H1 (cell line): ENCODE data around the gene IGF2R. TPM values are rescaled to one million over a fixed set of nuclear protein-coding genes. Genes with fewer than 3 reads are reported as not detected.

Experiments
- CTCF ChIA-PET: fragments of 300-600 bp; sonication (Branson Sonifier 250); formaldehyde crosslinking; loops from one replicate; lab custom pipeline; 2021; ENCODE audit not compliant: partially characterized antibody; lab: Charles Lee
- POLR2A ChIA-PET: fragments of 300-600 bp; sonication (Branson Sonifier 250); formaldehyde crosslinking; loops from one replicate; lab custom pipeline; 2021; ENCODE audit warnings: inconsistent platforms; ENCODE audit not compliant: partially characterized antibody; lab: Charles Lee
- DNase-seq, 2 experiments: peaks; one replicate each; pipeline versions ENCODE4 v3.0.0 to v3.0.0-alpha.2; 2010 to 2022; ENCODE audit warnings: low spot score in 2 of 2, low read depth in 1 of 2, mixed read lengths in 1 of 2
- FAIRE-seq: peaks from 2 replicates; lab custom pipeline; 2011; peaks lifted over from hg19 to GRCh38; lab: Jason Lieb, UNC
- H2AFZ ChIP-seq: 2 replicates; pipeline ENCODE4 v1.8.1; 2012; ENCODE audit warnings: low read length, inconsistent platforms
- H2AK5ac ChIP-seq: 2 replicates; pipeline ENCODE4 v1.6.1; 2013; ENCODE audit warnings: low read depth, low read length
- H2BK120ac ChIP-seq: replicated peaks from 2 replicates; pipeline ENCODE3; 2013; ENCODE audit warnings: low read depth, low read length, inconsistent platforms
- H2BK12ac ChIP-seq: 2 replicates; pipeline ENCODE4 v1.6.1; 2013; ENCODE audit warnings: low read depth, low read length
- H2BK15ac ChIP-seq: 2 replicates; pipeline ENCODE4 v1.6.1; 2013; ENCODE audit warnings: low read length
- H2BK20ac ChIP-seq: 2 replicates; pipeline ENCODE4 v1.6.1; 2013; ENCODE audit warnings: low read length
- H2BK5ac ChIP-seq: 2 replicates; pipeline ENCODE4 v1.6.1; 2013; ENCODE audit warnings: low read depth, low read length
- H3K14ac ChIP-seq: 2 replicates; pipeline ENCODE4 v1.6.1; 2013; ENCODE audit warnings: inconsistent platforms; ENCODE audit not compliant: insufficient read length
- H3K18ac ChIP-seq: 2 replicates; pipeline ENCODE4 v1.6.1; 2013; ENCODE audit warnings: low read length; ENCODE audit errors: extremely low read depth
- H3K23ac ChIP-seq: 2 replicates; pipeline ENCODE4 v1.6.1; 2013; ENCODE audit warnings: inconsistent platforms; ENCODE audit not compliant: insufficient read length
- H3K23me2 ChIP-seq: 2 replicates; pipeline ENCODE4 v1.6.1; 2013; ENCODE audit warnings: low read depth, low read length
- H3K27ac ChIP-seq: 2 replicates; pipeline ENCODE4 v1.6.1; 2011; ENCODE audit warnings: low read depth, low read length, inconsistent platforms
- H3K27me3 ChIP-seq, 4 experiments: replicated peaks in 1 of 4; 1 replicate in 1 of 4; 2 replicates in 3 of 4; pipeline versions ENCODE4 v1.6.1 to v1.8.1; 2011 to 2013; ENCODE audit warnings: low read length in 3 of 4, mild to moderate bottlenecking in 3 of 4, inconsistent platforms in 2 of 4, mixed read lengths in 2 of 4, moderate library complexity in 1 of 4; ENCODE audit not compliant: control insufficient read depth in 3 of 4, insufficient read depth in 3 of 4; ENCODE audit errors: extremely low read depth in 1 of 4
- H3K36me3 ChIP-seq, 4 experiments: 2 replicates each; pipeline versions ENCODE4 v1.6.1 to v1.8.1; 2011 to 2013; ENCODE audit warnings: mild to moderate bottlenecking in 4 of 4, low read length in 3 of 4, moderate library complexity in 2 of 4, control low read depth in 1 of 4, inconsistent platforms in 1 of 4; ENCODE audit not compliant: insufficient read depth in 4 of 4, control insufficient read depth in 2 of 4
- H3K4ac ChIP-seq: replicated peaks from 2 replicates; pipeline ENCODE3; 2013; ENCODE audit warnings: low read length, low read depth, mixed read lengths, inconsistent platforms; ENCODE audit not compliant: insufficient read length
- H3K4me1 ChIP-seq, 4 experiments: replicated peaks in 1 of 4; 1 replicate in 1 of 4; 2 replicates in 3 of 4; pipeline versions ENCODE4 v1.6.1 to v1.8.1; 2011 to 2013; ENCODE audit warnings: low read length in 3 of 4, inconsistent platforms in 2 of 4, mixed read lengths in 1 of 4; ENCODE audit not compliant: insufficient read depth in 4 of 4, control insufficient read depth in 3 of 4
- H3K4me2 ChIP-seq, 2 experiments: 2 replicates each; pipeline versions ENCODE4 v1.6.1 to v1.8.1; 2011 to 2013; ENCODE audit warnings: low read depth in 2 of 2, low read length in 2 of 2, control low read depth in 1 of 2, inconsistent platforms in 1 of 2, mild to moderate bottlenecking in 1 of 2; ENCODE audit not compliant: insufficient read depth in 1 of 2
- H3K4me3 ChIP-seq, 4 experiments: fragments of 200-600, 300-600 bp in 1 of 4; sonication (generic), shearing (Covaris generic), sonication (Bioruptor Twin) in 1 of 4; 2 replicates each; pipeline versions ENCODE4 v1.5.1 to v1.8.1; 2011 to 2016; ENCODE audit warnings: low read length in 4 of 4, low read depth in 3 of 4, control low read depth in 2 of 4, inconsistent platforms in 2 of 4, mild to moderate bottlenecking in 2 of 4, mixed read lengths in 1 of 4, moderate library complexity in 1 of 4; ENCODE audit not compliant: insufficient read depth in 2 of 4; ENCODE audit errors: extremely low read depth in 1 of 4
- H3K56ac ChIP-seq: replicated peaks from 2 replicates; pipeline ENCODE3; 2013; ENCODE audit warnings: low read depth, mild to moderate bottlenecking, mixed read lengths, low read length, inconsistent platforms; ENCODE audit not compliant: insufficient read length
- H3K79me1 ChIP-seq: 2 replicates; pipeline ENCODE4 v1.6.1; 2013; ENCODE audit warnings: low read depth, low read length, control low read depth
- H3K79me2 ChIP-seq, 2 experiments: 2 replicates each; pipeline versions ENCODE4 v1.6.1 to v1.8.1; 2012 to 2013; ENCODE audit warnings: low read length in 2 of 2, mild to moderate bottlenecking in 2 of 2, inconsistent platforms in 1 of 2; ENCODE audit not compliant: insufficient read depth in 2 of 2, control insufficient read depth in 1 of 2
- H3K9ac ChIP-seq, 4 experiments: replicated peaks in 1 of 4; 1 replicate in 1 of 4; 2 replicates in 3 of 4; pipeline versions ENCODE4 v1.6.1 to v1.8.1; 2011 to 2013; ENCODE audit warnings: low read depth in 3 of 4, low read length in 3 of 4, control low read depth in 2 of 4, mild to moderate bottlenecking in 2 of 4, moderate library complexity in 2 of 4, inconsistent platforms in 1 of 4; ENCODE audit errors: extremely low read depth in 1 of 4
- H3K9me3 ChIP-seq, 2 experiments: 2 replicates each; pipeline versions ENCODE4 v1.6.1 to v1.8.1; 2012 to 2013; ENCODE audit warnings: mild to moderate bottlenecking in 2 of 2, moderate library complexity in 2 of 2, control low read depth in 1 of 2, inconsistent platforms in 1 of 2, low read depth in 1 of 2, low read length in 1 of 2, mixed read lengths in 1 of 2; ENCODE audit not compliant: insufficient read depth in 2 of 2
- H4K20me1 ChIP-seq, 2 experiments: replicated peaks in 1 of 2; 2 replicates each; pipeline versions ENCODE3 to v1.8.1; 2011 to 2013; ENCODE audit warnings: inconsistent platforms in 2 of 2, low read length in 2 of 2, mild to moderate bottlenecking in 1 of 2; ENCODE audit not compliant: insufficient read depth in 2 of 2, control insufficient read depth in 1 of 2
- H4K5ac ChIP-seq: 2 replicates; pipeline ENCODE4 v1.6.1; 2013; ENCODE audit warnings: low read length, low read depth, mixed read lengths, inconsistent platforms; ENCODE audit not compliant: insufficient read length
- H4K8ac ChIP-seq: 2 replicates; pipeline ENCODE4 v1.8.0; 2013; ENCODE audit warnings: mild to moderate bottlenecking, moderate library complexity, low read length, inconsistent platforms; ENCODE audit not compliant: insufficient read depth; ENCODE audit errors: extremely low read depth
- H4K91ac ChIP-seq: replicated peaks from 2 replicates; pipeline ENCODE3; 2013; ENCODE audit warnings: low read length, mixed read lengths, inconsistent platforms; ENCODE audit not compliant: insufficient read length
- CBX5 ChIP-seq: fragments of 300-800, 300-1000 bp; sonication (generic); IDR thresholded peaks from 2 replicates; pipeline ENCODE4 v1.7.1; 2016; ENCODE audit warnings: antibody characterized with exemption, low read length, low read depth
- CEBPB ChIP-seq: IDR thresholded peaks from 2 replicates; pipeline ENCODE4 v1.6.1; 2012; ENCODE audit warnings: low read depth, low read length
- CREB1 ChIP-seq: IDR thresholded peaks from 2 replicates; pipeline ENCODE4 v1.6.1; 2012; ENCODE audit warnings: inconsistent platforms
- EGR1 ChIP-seq: IDR thresholded peaks from 2 replicates; pipeline ENCODE4 v1.6.1; 2011; ENCODE audit warnings: low read depth, low read length, borderline replicate concordance
- HDAC6 ChIP-seq: IDR thresholded peaks from one replicate; pipeline ENCODE4 v1.7.1; 2012; ENCODE audit warnings: low read depth, mild to moderate bottlenecking, inconsistent platforms, low read length, moderate library complexity
- JUND ChIP-seq: IDR thresholded peaks from 2 replicates; pipeline ENCODE4 v1.6.1; 2011; ENCODE audit warnings: mild to moderate bottlenecking, improper control_type of control experiment, low read length
- KDM5A ChIP-seq: fragments of 200-600 bp; IDR thresholded peaks from 2 replicates; pipeline ENCODE4 v1.7.1; 2012; ENCODE audit warnings: mild to moderate bottlenecking, low read length, inconsistent platforms, mixed read lengths
- POLR2AphosphoS5 ChIP-seq: IDR thresholded peaks from 2 replicates; pipeline ENCODE4 v1.6.1; 2011; ENCODE audit warnings: low read depth, low read length
- SP4 ChIP-seq: IDR thresholded peaks from 2 replicates; pipeline ENCODE4 v1.6.1; 2012; ENCODE audit warnings: low read length, inconsistent platforms
- TEAD4 ChIP-seq: IDR thresholded peaks from 2 replicates; pipeline ENCODE4 v1.6.1; 2012; ENCODE audit warnings: low read depth, low read length, inconsistent platforms, mixed read lengths
- WGBS, 2 experiments: shearing (Covaris generic) in 1 of 2; methylation state at CpG; one replicate each; pipeline versions ENCODE4 v1.1.6 to v1.1.7; 2013 to 2015; ENCODE audit warnings: low lambda C conversion rate in 2 of 2, mixed read lengths in 2 of 2, inconsistent platforms in 1 of 2, low coverage in 1 of 2, missing lambda C conversion rate in 1 of 2; ENCODE audit not compliant: insufficient replicate concordance in 2 of 2, insufficient coverage in 1 of 2, insufficient read length in 1 of 2; ENCODE audit errors: extremely low coverage in 1 of 2, missing lambda C conversion rate in 1 of 2; 5-methylcytosine and 5-hydroxymethylcytosine counted together
- polyA plus RNA-seq, 7 experiments: library from polyadenylated mRNA; depleted of rRNA in 3 of 7; stranded (reverse) in 5 of 7; unstranded in 2 of 7; fragments of >200 nt in 5 of 7; fragments of 200-250 nt in 2 of 7; gene quantifications; 1 replicate in 5 of 7; 2 replicates in 1 of 7; 4 replicates in 1 of 7; pipeline versions ENCODE4 v1.2.1 to v1.2.3, GENCODE V29; 2011 to 2013; ENCODE audit warnings: missing spikeins in 2 of 7, mixed read lengths in 2 of 7
- total RNA-seq: library from RNA; stranded (reverse); fragmentation: NEBNext Ultra II Directional; extraction: Animal tissue kit (Norgen Biotek cat#: 25700); gene quantifications from 2 replicates; pipeline ENCODE4 v1.2.1, GENCODE V29; 2021
- TF ChIP-seq, protein P1 (sequence below): IDR thresholded peaks from 2 replicates; pipeline ENCODE4 v1.6.1; 2011; ENCODE audit warnings: low read length, improper control_type of control experiment

Gene IGF2R
- total and polyA plus RNA-seq, 2 of the 8 experiments (the other 6 are each of a cell fraction or from before 2014, with no cell fraction given), result 20.6 to 74.1 TPM

DNA sequence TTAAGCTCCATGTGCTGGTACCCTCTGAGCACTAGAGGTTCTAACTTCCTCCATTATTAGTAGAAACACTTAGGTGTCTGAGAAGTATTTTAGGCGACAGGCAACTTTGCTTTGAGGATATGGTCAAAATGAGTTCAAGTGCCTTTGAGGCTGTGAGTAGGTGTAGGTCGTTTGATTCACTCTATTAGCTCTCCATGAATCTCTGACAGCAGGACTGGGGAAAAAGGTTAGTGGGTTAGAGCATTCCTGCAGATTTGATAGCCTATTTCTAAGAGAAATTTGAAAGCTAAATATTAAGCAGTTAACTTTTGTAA lies 45.9 kb downstream of the IGF2R start:
- Histone ChIP-seq H3K79me2 (0 out of 4 replicates have a peak, but pooled peaks cover 0 to 5% of the 10 kb centered on the region in 2 experiments), H2BK5ac (no peak overlapping the region), H3K4me3 (no peak overlapping the region), H4K20me1 (peaks cover 0 to 5% of the 10 kb centered on the region in 2 experiments), H4K91ac (no peak overlapping the region), H3K9me3 (no peaks in the 10 kb centered on the region), H3K27ac (no peak overlapping the region), H3K18ac (no peak overlapping the region), H3K27me3 (no peaks in the 10 kb centered on the region), H2AFZ (no peak overlapping the region), H3K36me3 (peaks cover 0 to 29% (median 6%) of the 10 kb centered on the region in 4 experiments; a peak in 6 of 8 replicates), H2BK15ac (no peak overlapping the region), H3K14ac (no peak overlapping the region), H4K8ac (no peak overlapping the region), H2AK5ac (no peak overlapping the region), H3K9ac (no peak overlapping the region), H3K4me1 (no peaks in the 10 kb centered on the region), H3K4me2 (no peak overlapping the region), H4K5ac (no peak overlapping the region), H3K56ac (no peak overlapping the region), H3K79me1 (peaks cover 6% of the 10 kb centered on the region; the same call in 1 of the 2 replicates), H3K4ac (no peak overlapping the region), H2BK120ac (no peak overlapping the region), H2BK20ac (no peak overlapping the region), H3K23me2 (no peaks in the 10 kb centered on the region), H2BK12ac (no peak overlapping the region), H3K23ac (no peak overlapping the region)
- POLR2A ChIA-PET, result no interaction called here
- CTCF ChIA-PET, result no interaction called here
- DNase-seq (no peak), FAIRE-seq (no peak)
- 76% methylated on average over 2 of the region's 2 CpGs; no CpG with 5 or more reads in 1 of the 2 experiments for WGBS, 2 experiments
- TF ChIP-seq POLR2AphosphoS5 (no peak), CREB1 (no peak), CEBPB (no peak), SP4 (no peak), CBX5 (no peak), EGR1 (no peak), KDM5A (no peak), JUND (no peak), HDAC6 (no peak), TEAD4 (no peak)
- TF ChIP-seq, protein P1, sequence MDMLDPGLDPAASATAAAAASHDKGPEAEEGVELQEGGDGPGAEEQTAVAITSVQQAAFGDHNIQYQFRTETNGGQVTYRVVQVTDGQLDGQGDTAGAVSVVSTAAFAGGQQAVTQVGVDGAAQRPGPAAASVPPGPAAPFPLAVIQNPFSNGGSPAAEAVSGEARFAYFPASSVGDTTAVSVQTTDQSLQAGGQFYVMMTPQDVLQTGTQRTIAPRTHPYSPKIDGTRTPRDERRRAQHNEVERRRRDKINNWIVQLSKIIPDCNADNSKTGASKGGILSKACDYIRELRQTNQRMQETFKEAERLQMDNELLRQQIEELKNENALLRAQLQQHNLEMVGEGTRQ, result no peak
